HepG2 (cell line): ENCODE data around the gene MAN2A2. TPM values are rescaled to one million over a fixed set of nuclear protein-coding genes. Genes with fewer than 3 reads are reported as not detected.
"Not testable (repeated sequence)": the region's sequence is repeated elsewhere in the genome, so short reads cannot be mapped to it uniquely, and the experiment has no call there.

ENCODE experiments used
- ATAC-seq: fragments of 200-7000 bp; cut with Tn5 transposase; 3 replicates; pipeline ENCODE4 v1.9.1; 2020; ENCODE audit warnings: mild to moderate bottlenecking, moderate library complexity
- BruUV-seq: library from RNA; stranded (reverse); fragments of 400-500 nt; replicated peaks from 2 replicates; lab custom pipeline; 2021; lab: Mats Ljungman, UMichigan
- CTCF ChIA-PET: fragments of 300-600 bp; formaldehyde crosslinking; extraction: SDS; loops from one replicate; lab custom pipeline; 2021; ENCODE audit warnings: low total read pairs, inconsistent platforms, low intra/inter-chr PET ratio; lab: Yijun Ruan, JAX
- POLR2A ChIA-PET: fragments of 350-600 bp; sonication (Branson Sonifier 250); formaldehyde crosslinking; loops from one replicate; lab custom pipeline; 2020; ENCODE audit warnings: antibody characterized with exemption, inconsistent platforms; lab: Yijun Ruan, JAX
- DNase-seq: peaks from one replicate; pipeline ENCODE4 v3.0.0-alpha.2; 2015; ENCODE audit warnings: low spot score
- FAIRE-seq: peaks from 3 replicates; lab custom pipeline; 2011; peaks lifted over from hg19 to GRCh38; lab: Jason Lieb, UNC
- H2AFZ ChIP-seq: one replicate; pipeline ENCODE4 v1.6.1; 2011; ENCODE audit warnings: low read length, inconsistent platforms
- H3K27ac ChIP-seq: fragments of 300-600 bp; 3 replicates; pipeline ENCODE4 v1.8.0; 2011; ENCODE audit warnings: mixed run types, mild to moderate bottlenecking, mixed read lengths, low read length, inconsistent platforms; ENCODE audit not compliant: insufficient read depth; ENCODE audit errors: extremely low read length
- H3K27me3 ChIP-seq, 2 experiments: fragments of 200-600 bp in 1 of 2; 2 replicates in 1 of 2; 3 replicates in 1 of 2; pipeline versions ENCODE4 v1.6.0 to v1.8.0; 2011; ENCODE audit warnings: low read length in 2 of 2, mild to moderate bottlenecking in 2 of 2, moderate library complexity in 2 of 2, inconsistent platforms in 1 of 2; ENCODE audit not compliant: insufficient read depth in 2 of 2, control insufficient read depth in 1 of 2
- H3K36me3 ChIP-seq, 2 experiments: fragments of 200-600 bp in 1 of 2; replicated peaks in 1 of 2; 2 replicates in 1 of 2; 3 replicates in 1 of 2; pipeline versions ENCODE4 v1.5.1 to v1.8.0; 2011; ENCODE audit warnings: low read length in 2 of 2, inconsistent platforms in 1 of 2; ENCODE audit not compliant: insufficient read depth in 2 of 2, control insufficient read depth in 1 of 2
- H3K4me1 ChIP-seq: 2 replicates; pipeline ENCODE4 v1.5.1; 2012; ENCODE audit warnings: low read length, inconsistent platforms; ENCODE audit not compliant: insufficient read depth
- H3K4me2 ChIP-seq: 2 replicates; pipeline ENCODE4 v1.6.0; 2011; ENCODE audit warnings: low read depth, low read length, inconsistent platforms
- H3K4me3 ChIP-seq, 3 experiments: fragments of 200-600 bp in 1 of 3; sonication (generic), shearing (Covaris generic) in 1 of 3; replicated peaks in 1 of 3; 2 replicates each; pipeline ENCODE4 v1.5.1; 2011 to 2016; ENCODE audit warnings: low read length in 3 of 3, inconsistent platforms in 2 of 3, low read depth in 2 of 3, mild to moderate bottlenecking in 2 of 3, control low read depth in 1 of 3, mixed read lengths in 1 of 3; ENCODE audit not compliant: insufficient read depth in 1 of 3
- H3K79me2 ChIP-seq: one replicate; pipeline ENCODE4 v1.6.1; 2011; ENCODE audit warnings: low read length, inconsistent platforms; ENCODE audit not compliant: insufficient read depth
- H3K9ac ChIP-seq: 2 replicates; pipeline ENCODE4 v1.6.0; 2011; ENCODE audit warnings: mild to moderate bottlenecking, low read depth, low read length, inconsistent platforms; ENCODE audit not compliant: insufficient read depth
- H3K9me3 ChIP-seq: 2 replicates; pipeline ENCODE4 v1.5.1; 2012; ENCODE audit warnings: mild to moderate bottlenecking, low read length
- H4K20me1 ChIP-seq: 2 replicates; pipeline ENCODE4 v1.6.0; 2011; ENCODE audit warnings: inconsistent platforms, mild to moderate bottlenecking, low read length, moderate library complexity; ENCODE audit not compliant: insufficient read depth
- ZBTB2 ChIP-seq: sonication (generic); formaldehyde crosslinking; IDR thresholded peaks from 2 replicates; pipeline ENCODE4 v1.8.0; 2022; ENCODE audit warnings: low read depth, missing genetic modification reagents
- WGBS: methylation state at CpG from one replicate; pipeline ENCODE4 v1.1.6; 2017; ENCODE audit warnings: low lambda C conversion rate; 5-methylcytosine and 5-hydroxymethylcytosine counted together
- in situ Hi-C: cut with HindIII; loops from 2 replicates; pipeline ENCODE4 v1.10.0; 2017; ENCODE audit warnings: low pct_unique_long_range_greater_than_20kb; ENCODE audit not compliant: extremely low pct_ligation_motif_present
- intact Hi-C: fragments of 100-400 bp; cut with micrococcal nuclease; formaldehyde crosslinking; loops from one replicate; pipeline ENCODE4 v1.10.0; 2022; ENCODE audit not compliant: unreplicated experiment
- polyA plus RNA-seq, 8 experiments: library from polyadenylated mRNA; depleted of rRNA in 3 of 8; stranded (reverse) in 7 of 8; unstranded in 1 of 8; fragments of >200 nt; fragmentation: Illumina TruSeq in 4 of 8; extraction: Trizol in 4 of 8; gene quantifications; 2 replicates each; pipeline versions ENCODE4 v1.2.1 to v1.2.3, GENCODE V29; 2011 to 2016; ENCODE audit warnings: low read depth in 4 of 8, missing spikeins in 1 of 8, mixed read lengths in 1 of 8; ENCODE audit not compliant: insufficient read depth in 1 of 8
- total RNA-seq, 5 experiments: library from RNA; depleted of rRNA; stranded (reverse); fragments of >200 nt; fragmentation: Illumina TruSeq; extraction: Trizol; gene quantifications; 2 replicates each; pipeline ENCODE4 v1.2.3, GENCODE V29; 2016; ENCODE audit warnings: low read depth in 1 of 5

MAN2A2 gene
- total and polyA plus RNA-seq, 2 of the 13 experiments (the other 11 are each of a cell fraction or from before 2014, with no cell fraction given), result 17.5 to 51.5 TPM

- TF ChIP-seq ZBTB2 (CRISPR knock-in tag), result no peak
Measured at GRCh38 chr15:90924375-90924774, 21.3 kb downstream of the MAN2A2 start (continued).

- H3K36me3 ChIP-seq, BruUV-seq, H3K9ac ChIP-seq, H3K4me3 ChIP-seq, H3K27me3 ChIP-seq, H3K79me2 ChIP-seq, H2AFZ ChIP-seq, H3K9me3 ChIP-seq, CTCF ChIA-PET, H3K27ac ChIP-seq, H3K4me2 ChIP-seq, FAIRE-seq, intact Hi-C loops, H4K20me1 ChIP-seq, ATAC-seq, DNase-seq: not testable (repeated sequence)
- peaks cover 42% of the 10 kb centered on the region for H3K4me1 ChIP-seq
- POLR2A ChIA-PET, result interaction anchor here (1.1 kb wide), 1 partner anchor 8 kb away, joined by 3 read pairs; the partner anchor contains the start of gene UNC45A
- in situ Hi-C loops, result loop anchor here (25.0 kb wide), 1 partner anchor 336 kb away; no protein-coding TSS in a partner anchor
- 85% methylated on average over 10 of the region's 10 CpGs for WGBS
Measured at GRCh38 chr15:90926766-90927165, 23.7 kb downstream of the MAN2A2 start.

GRCh38 chr15:90928106-90928505 lies 25.0 kb downstream of the MAN2A2 start:
- DNase-seq, intact Hi-C loops, H3K4me2 ChIP-seq, H3K9ac ChIP-seq, H3K9me3 ChIP-seq, H3K79me2 ChIP-seq, H2AFZ ChIP-seq, BruUV-seq, CTCF ChIA-PET, H4K20me1 ChIP-seq, H3K27ac ChIP-seq, H3K4me3 ChIP-seq, H3K27me3 ChIP-seq, H3K36me3 ChIP-seq, ATAC-seq, FAIRE-seq: not testable (repeated sequence)
- in situ Hi-C loops, result loop anchor here (25.0 kb wide), 1 partner anchor 334 kb away; no protein-coding TSS in a partner anchor
- 98% methylated on average over 7 of the region's 7 CpGs for WGBS
- POLR2A ChIA-PET, result interaction anchor here (1.5 kb wide), 1 partner anchor 26 kb away, joined by 4 read pairs; the partner anchor contains the start of gene MAN2A2
- H3K4me1 ChIP-seq, result peaks cover 39% of the 10 kb centered on the region
